Measurements from ENCODE around the gene SSBP3.

GRCh38 chr1:54291276-54292001, 114.8 kb downstream of the SSBP3 start:
- TF ChIP-seq, protein P1, sequence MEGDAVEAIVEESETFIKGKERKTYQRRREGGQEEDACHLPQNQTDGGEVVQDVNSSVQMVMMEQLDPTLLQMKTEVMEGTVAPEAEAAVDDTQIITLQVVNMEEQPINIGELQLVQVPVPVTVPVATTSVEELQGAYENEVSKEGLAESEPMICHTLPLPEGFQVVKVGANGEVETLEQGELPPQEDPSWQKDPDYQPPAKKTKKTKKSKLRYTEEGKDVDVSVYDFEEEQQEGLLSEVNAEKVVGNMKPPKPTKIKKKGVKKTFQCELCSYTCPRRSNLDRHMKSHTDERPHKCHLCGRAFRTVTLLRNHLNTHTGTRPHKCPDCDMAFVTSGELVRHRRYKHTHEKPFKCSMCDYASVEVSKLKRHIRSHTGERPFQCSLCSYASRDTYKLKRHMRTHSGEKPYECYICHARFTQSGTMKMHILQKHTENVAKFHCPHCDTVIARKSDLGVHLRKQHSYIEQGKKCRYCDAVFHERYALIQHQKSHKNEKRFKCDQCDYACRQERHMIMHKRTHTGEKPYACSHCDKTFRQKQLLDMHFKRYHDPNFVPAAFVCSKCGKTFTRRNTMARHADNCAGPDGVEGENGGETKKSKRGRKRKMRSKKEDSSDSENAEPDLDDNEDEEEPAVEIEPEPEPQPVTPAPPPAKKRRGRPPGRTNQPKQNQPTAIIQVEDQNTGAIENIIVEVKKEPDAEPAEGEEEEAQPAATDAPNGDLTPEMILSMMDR (IDR thresholded peaks at IDR 0.05): no peak
- TF ChIP-seq POLR2A (IDR thresholded peaks at IDR 0.05): no peak
